ENCODE results near the gene CCDC88C.

DNA sequence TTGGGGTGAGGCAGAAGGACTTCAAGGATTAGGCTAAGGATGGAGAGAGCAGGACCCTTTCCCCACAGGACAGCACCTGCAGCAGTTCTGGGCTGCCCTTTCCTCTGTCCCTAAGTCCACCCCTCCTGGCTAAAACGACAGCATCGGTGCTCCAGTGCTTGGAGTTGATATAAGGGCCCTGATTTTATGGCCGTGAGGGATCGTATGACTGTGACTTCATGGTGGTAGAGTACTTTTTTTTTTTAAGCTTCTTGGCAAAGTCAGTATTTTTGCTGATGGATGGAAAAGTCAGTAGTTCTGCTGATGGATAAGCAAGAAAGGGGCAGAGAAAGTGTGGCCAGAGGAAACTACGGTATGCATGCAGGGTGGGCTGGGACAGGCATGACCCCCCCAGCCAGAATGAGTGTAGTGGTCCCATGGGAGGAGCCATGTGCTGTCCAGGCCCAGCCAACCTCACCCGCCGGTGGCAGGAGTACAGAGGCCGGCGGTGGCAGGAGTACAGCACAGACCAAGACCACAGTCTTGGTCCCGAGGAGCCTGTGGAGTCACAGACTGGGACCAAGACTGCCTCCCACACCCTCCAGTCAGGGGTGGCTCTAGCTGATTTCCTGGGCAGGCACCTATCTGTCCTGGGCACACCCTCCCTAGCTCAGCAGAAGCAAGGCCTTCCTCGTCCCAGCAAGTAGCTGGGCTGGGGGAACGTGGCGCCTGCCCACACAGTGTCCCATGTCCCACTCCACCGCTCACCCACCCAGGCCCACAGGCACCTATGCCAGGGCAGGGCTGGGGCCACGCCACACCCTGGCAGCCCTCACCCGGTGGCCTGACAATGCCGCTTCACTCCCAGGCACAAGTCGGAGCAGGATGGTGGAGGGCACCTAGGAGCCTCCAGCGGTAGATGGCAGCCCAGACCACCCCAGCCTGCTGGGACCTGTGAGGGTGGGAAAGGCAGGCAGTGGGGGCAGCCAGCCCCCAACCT lies 46.3 kb downstream of the CCDC88C start:
- TF ChIP-seq CTCF (IDR thresholded peaks at IDR 0.05) (no peak), POLR2A (IDR thresholded peaks at IDR 0.05) (no peak)
